ENCODE results near the gene C2orf81.

DNA sequence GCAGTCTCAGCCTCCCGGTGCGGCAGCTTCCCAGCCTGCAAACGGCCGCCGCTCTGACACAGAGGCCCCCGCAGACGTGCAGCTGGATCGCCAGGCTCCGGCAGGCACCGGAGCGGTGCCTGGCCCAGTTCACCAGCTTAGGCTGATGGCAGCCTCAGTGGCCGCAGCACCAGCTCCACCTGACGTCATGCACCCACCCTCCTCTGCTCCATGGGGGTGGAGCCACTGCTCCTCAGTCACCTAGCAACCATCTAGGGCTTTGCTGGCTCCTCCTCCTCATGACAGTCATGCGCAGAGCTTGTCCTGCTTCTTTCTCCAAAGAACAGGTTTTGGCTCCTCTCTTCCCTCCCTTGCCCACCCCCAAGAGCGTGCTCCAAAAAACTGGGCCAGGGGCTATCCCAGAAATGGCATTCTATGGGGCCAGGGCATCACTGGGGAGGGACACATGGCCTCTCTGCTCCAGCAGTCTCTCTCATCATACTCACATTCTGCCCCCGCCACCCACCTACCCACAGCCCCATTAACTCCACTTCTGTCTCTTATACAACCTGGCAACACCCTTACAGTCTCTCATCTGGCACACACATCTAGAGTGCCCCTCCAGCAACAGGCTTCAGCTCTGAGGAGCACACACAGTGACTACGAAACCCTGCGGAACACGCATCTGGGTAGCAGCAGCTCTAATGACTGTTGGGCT, 46.8 kb downstream of the C2orf81 start:
- TF ChIP-seq CTCF (conservative IDR thresholded peaks at IDR 0.05; ENCODE audit: low read depth, low read length) (no peak), EZH2 (IDR thresholded peaks at IDR 0.05; ENCODE audit: low read length, unreplicated experiment) (no peak), EZH2phosphoT487 (IDR thresholded peaks at IDR 0.05; ENCODE audit: borderline replicate concordance, low read length) (no peak)
